ENCODE data around the gene TMCO1.
"Not testable (repeated sequence)": the region's sequence is repeated elsewhere in the genome, so short reads cannot be mapped to it uniquely, and the experiment has no call there.

TMCO1 gene

GRCh38 chr1:165738794-165739193 is 29.9 kb downstream of the TMCO1 start:
- Histone ChIP-seq H3K4me1 (ENCODE audit: control insufficient read depth in 1 of 2, insufficient read depth in 1 of 2, low read depth in 1 of 2, low read length in 1 of 2) (no peaks in the 10 kb centered on the region), H3K27me3 (no peaks in the 10 kb centered on the region), H3K27ac (no peak overlapping the region), H3K4me3 (ENCODE audit: low read depth in 1 of 2, low read length in 1 of 2) (no peak overlapping the region), H3K9me3 (no peaks in the 10 kb centered on the region), H3K36me3 (peaks cover 64% of the 10 kb centered on the region)
- TF ChIP-seq CTCF (IDR thresholded peaks at IDR 0.05) = no peak

GRCh38 chr1:165737196-165737595 is 31.5 kb downstream of the TMCO1 start:
- peaks cover 66% of the 10 kb centered on the region for H3K36me3 ChIP-seq
- no peak for TF ChIP-seq CTCF (IDR thresholded peaks at IDR 0.05)
- H3K4me1 ChIP-seq (ENCODE audit: control insufficient read depth in 1 of 2, insufficient read depth in 1 of 2, low read depth in 1 of 2, low read length in 1 of 2) = no peaks in the 10 kb centered on the region
- no peaks in the 10 kb centered on the region for H3K9me3 ChIP-seq
- H3K27me3 ChIP-seq = no peaks in the 10 kb centered on the region
- no peak overlapping the region for H3K4me3 ChIP-seq (ENCODE audit: low read depth in 1 of 2, low read length in 1 of 2)
- no peak overlapping the region for H3K27ac ChIP-seq

- no peak overlapping the region for H3K4me3 ChIP-seq (ENCODE audit: low read depth in 1 of 2, low read length in 1 of 2)
- no peaks in the 10 kb centered on the region for H3K9me3 ChIP-seq
- peaks cover 52% of the 10 kb centered on the region for H3K36me3 ChIP-seq
- TF ChIP-seq CTCF (IDR thresholded peaks at IDR 0.05) = no peak
- no peak overlapping the region for H3K27ac ChIP-seq
- no peaks in the 10 kb centered on the region for H3K4me1 ChIP-seq (ENCODE audit: control insufficient read depth in 1 of 2, insufficient read depth in 1 of 2, low read depth in 1 of 2, low read length in 1 of 2)
- H3K27me3 ChIP-seq = no peaks in the 10 kb centered on the region
These were observed 33.8 kb downstream of the TMCO1 start for GRCh38 chr1:165734906-165735305.

- no peaks in the 10 kb centered on the region for H3K4me1 ChIP-seq (ENCODE audit: control insufficient read depth in 1 of 2, insufficient read depth in 1 of 2, low read depth in 1 of 2, low read length in 1 of 2)
- TF ChIP-seq CTCF (IDR thresholded peaks at IDR 0.05) = no peak
- no peak overlapping the region for H3K4me3 ChIP-seq (ENCODE audit: low read depth in 1 of 2, low read length in 1 of 2)
- H3K27me3 ChIP-seq = no peaks in the 10 kb centered on the region
- peaks cover 42% of the 10 kb centered on the region for H3K36me3 ChIP-seq
- H3K27ac ChIP-seq = no peak overlapping the region
- no peaks in the 10 kb centered on the region for H3K9me3 ChIP-seq
These were observed 41.8 kb downstream of the TMCO1 start for GRCh38 chr1:165726841-165727240.

- no peak overlapping the region for H3K27ac ChIP-seq
- H3K4me3 ChIP-seq (ENCODE audit: low read depth in 1 of 2, low read length in 1 of 2) = no peak overlapping the region
- H3K27me3 ChIP-seq = no peaks in the 10 kb centered on the region
- H3K36me3 ChIP-seq = peaks cover 41% of the 10 kb centered on the region
- H3K9me3 ChIP-seq = no peaks in the 10 kb centered on the region
- no peak for TF ChIP-seq CTCF (IDR thresholded peaks at IDR 0.05)
- no peaks in the 10 kb centered on the region for H3K4me1 ChIP-seq (ENCODE audit: control insufficient read depth in 1 of 2, insufficient read depth in 1 of 2, low read depth in 1 of 2, low read length in 1 of 2)
These were observed 42.5 kb downstream of the TMCO1 start for GRCh38 chr1:165726169-165726568.

GRCh38 chr1:165717918-165718515 is 50.7 kb downstream of the TMCO1 start:
- TF ChIP-seq CTCF (IDR thresholded peaks at IDR 0.05) = no peak
- Histone ChIP-seq H3K9me3 (no peaks in the 10 kb centered on the region), H3K36me3 (no peaks in the 10 kb centered on the region), H3K27ac (no peak overlapping the region), H3K27me3 (no peaks in the 10 kb centered on the region), H3K4me1 (ENCODE audit: control insufficient read depth in 1 of 2, insufficient read depth in 1 of 2, low read depth in 1 of 2, low read length in 1 of 2) (no peaks in the 10 kb centered on the region), H3K4me3 (ENCODE audit: low read depth in 1 of 2, low read length in 1 of 2) (no peak overlapping the region)

GRCh38 chr1:165716265-165717051 is 52.2 kb downstream of the TMCO1 start:
- not testable (repeated sequence) for H3K4me3 ChIP-seq (ENCODE audit: low read depth in 1 of 2, low read length in 1 of 2); H3K4me1 ChIP-seq (ENCODE audit: control insufficient read depth in 1 of 2, insufficient read depth in 1 of 2, low read depth in 1 of 2, low read length in 1 of 2); H3K9me3 ChIP-seq; H3K36me3 ChIP-seq; H3K27ac ChIP-seq; H3K27me3 ChIP-seq

Measured in neutrophil (primary cell).